AG04450 (cell line): Measurements from ENCODE around the gene ARHGEF4. TPM values are rescaled to one million over a fixed set of nuclear protein-coding genes. Genes with fewer than 3 reads are reported as not detected.
"Not testable (repeated sequence)": the region's sequence is repeated elsewhere in the genome, so short reads cannot be mapped to it uniquely, and the experiment has no call there.

Source experiments
- CTCF ChIA-PET: fragments of 300-600, 350-600 bp; formaldehyde crosslinking; extraction: SDS; loops from one replicate; lab custom pipeline; 2022; ENCODE audit warnings: antibody characterized with exemption, inconsistent platforms; lab: Charles Lee
- POLR2A ChIA-PET: fragments of 350-600 bp; formaldehyde crosslinking; extraction: SDS; loops from one replicate; lab custom pipeline; 2021; ENCODE audit warnings: antibody characterized with exemption, inconsistent platforms; lab: Yijun Ruan, JAX
- DNase-seq: peaks from one replicate; pipeline ENCODE4 v3.0.0-alpha.2; 2011; ENCODE audit warnings: low read depth, low spot score
- H3K27ac ChIP-seq: one replicate; pipeline ENCODE4 v1.5.1; 2012; ENCODE audit warnings: low read depth, low read length, control low read depth
- H3K27me3 ChIP-seq: one replicate; pipeline ENCODE4 v1.6.0; 2012; ENCODE audit warnings: low read length; ENCODE audit not compliant: control insufficient read depth, insufficient read depth
- H3K4me3 ChIP-seq: 2 replicates; pipeline ENCODE4 v1.5.1; 2011; ENCODE audit warnings: mild to moderate bottlenecking, low read depth, low read length, control low read depth
- H3K9me3 ChIP-seq: 2 replicates; pipeline ENCODE4 v1.5.1; 2012; ENCODE audit warnings: low read length; ENCODE audit not compliant: control insufficient read depth, insufficient read depth
- polyA plus RNA-seq: library from polyadenylated mRNA; depleted of rRNA; stranded (reverse); fragments of >200 nt; gene quantifications from 2 replicates; pipeline ENCODE4 v1.2.3, GENCODE V29; 2011
- TF ChIP-seq, protein P1 (sequence below): IDR thresholded peaks from 2 replicates; pipeline ENCODE4 v1.5.1; 2011; ENCODE audit warnings: low read depth, low read length, control low read depth, inconsistent platforms

Gene ARHGEF4
- polyA plus RNA-seq, 1 experiment: 0.95 TPM

DNA sequence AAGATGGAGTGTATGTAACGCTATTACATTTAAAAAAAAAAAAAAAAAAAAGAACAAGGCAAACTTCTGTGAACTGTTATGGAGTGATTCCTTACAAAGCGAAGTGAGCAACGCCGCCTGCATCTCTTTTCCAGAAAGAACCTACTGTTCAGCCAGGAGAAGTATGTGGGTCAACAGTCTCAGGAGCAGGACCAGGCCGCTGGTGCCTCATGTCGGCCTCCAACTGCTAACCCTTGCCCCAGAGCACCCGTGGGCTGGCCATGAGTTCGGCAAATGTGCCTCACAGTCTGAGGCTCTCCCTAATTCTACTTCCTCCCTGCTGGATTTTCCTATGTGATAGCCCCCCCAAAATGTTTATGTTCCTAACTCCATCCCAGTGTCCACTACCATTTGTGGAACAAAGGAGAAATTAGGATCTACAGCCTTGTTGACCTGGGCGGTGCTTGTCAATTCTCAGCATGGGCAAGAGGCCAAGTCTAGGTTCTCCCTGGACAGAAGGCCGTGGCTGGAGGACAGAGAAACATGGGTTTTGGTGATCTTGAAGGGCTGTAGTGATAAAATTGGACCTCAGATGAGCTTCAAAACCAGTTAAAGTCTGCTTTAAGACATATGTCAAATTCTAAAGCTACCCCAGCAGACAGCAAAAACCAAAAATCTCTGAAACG is 240.6 kb downstream of the ARHGEF4 start:
- ChIA-PET POLR2A (no interaction called here), CTCF (no interaction called here)
- TF ChIP-seq, protein P1, sequence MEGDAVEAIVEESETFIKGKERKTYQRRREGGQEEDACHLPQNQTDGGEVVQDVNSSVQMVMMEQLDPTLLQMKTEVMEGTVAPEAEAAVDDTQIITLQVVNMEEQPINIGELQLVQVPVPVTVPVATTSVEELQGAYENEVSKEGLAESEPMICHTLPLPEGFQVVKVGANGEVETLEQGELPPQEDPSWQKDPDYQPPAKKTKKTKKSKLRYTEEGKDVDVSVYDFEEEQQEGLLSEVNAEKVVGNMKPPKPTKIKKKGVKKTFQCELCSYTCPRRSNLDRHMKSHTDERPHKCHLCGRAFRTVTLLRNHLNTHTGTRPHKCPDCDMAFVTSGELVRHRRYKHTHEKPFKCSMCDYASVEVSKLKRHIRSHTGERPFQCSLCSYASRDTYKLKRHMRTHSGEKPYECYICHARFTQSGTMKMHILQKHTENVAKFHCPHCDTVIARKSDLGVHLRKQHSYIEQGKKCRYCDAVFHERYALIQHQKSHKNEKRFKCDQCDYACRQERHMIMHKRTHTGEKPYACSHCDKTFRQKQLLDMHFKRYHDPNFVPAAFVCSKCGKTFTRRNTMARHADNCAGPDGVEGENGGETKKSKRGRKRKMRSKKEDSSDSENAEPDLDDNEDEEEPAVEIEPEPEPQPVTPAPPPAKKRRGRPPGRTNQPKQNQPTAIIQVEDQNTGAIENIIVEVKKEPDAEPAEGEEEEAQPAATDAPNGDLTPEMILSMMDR: no peak
- H3K4me3 ChIP-seq: no peak overlapping the region
- no peaks in the 10 kb centered on the region for H3K9me3 ChIP-seq
- no peaks in the 10 kb centered on the region for H3K27me3 ChIP-seq
- DNase-seq: no peak
- no peak overlapping the region for H3K27ac ChIP-seq

DNA sequence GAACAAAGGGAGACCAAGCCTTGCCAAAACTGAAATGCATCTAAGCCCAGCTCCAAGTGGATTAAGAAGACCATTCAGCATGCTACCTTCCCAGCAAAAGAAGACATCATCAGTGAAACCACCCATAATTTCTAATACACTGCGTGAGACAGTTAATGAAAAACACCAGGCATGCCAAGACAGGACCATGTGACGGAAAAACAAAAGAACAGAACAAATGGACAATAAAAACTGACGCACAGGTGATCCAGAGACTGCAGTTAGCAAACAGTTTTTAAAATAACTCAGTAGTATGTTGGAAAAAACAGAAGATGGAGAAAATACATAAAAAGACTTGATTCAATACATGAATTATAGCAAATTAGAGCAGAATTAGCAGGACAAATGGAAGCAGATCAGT is 241.3 kb downstream of the ARHGEF4 start:
- CTCF ChIA-PET: no interaction called here
- POLR2A ChIA-PET: no interaction called here
- H3K27ac ChIP-seq: no peak overlapping the region

DNA sequence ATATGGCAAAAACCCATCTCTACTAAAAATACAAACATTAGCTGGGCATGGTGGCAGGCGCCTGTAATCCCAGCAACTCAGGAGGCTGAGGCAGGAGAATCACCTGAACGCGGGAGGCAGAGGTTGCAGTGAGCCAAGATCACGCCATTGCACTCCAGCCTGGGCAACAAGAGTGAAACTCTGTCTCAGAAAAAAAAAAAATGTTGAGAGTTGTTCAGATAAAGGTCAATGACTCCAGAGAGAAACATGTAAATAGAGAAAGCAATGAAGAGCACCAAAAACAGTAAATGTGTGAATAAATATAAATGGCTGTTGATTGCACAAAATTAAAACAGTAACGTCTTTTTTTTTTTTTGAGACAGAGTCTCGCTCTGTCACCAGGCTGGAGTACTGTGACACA is 243.2 kb downstream of the ARHGEF4 start:
- CTCF ChIA-PET, DNase-seq, H3K27me3 ChIP-seq, H3K9me3 ChIP-seq, POLR2A ChIA-PET, H3K27ac ChIP-seq, H3K4me3 ChIP-seq: not testable (repeated sequence)

More for the DNA sequence above, 241.3 kb downstream of the ARHGEF4 start:
- DNase-seq: no peak
- TF ChIP-seq, protein P1: no peak
- H3K4me3 ChIP-seq: no peak overlapping the region
- no peaks in the 10 kb centered on the region for H3K9me3 ChIP-seq
- no peaks in the 10 kb centered on the region for H3K27me3 ChIP-seq

DNA sequence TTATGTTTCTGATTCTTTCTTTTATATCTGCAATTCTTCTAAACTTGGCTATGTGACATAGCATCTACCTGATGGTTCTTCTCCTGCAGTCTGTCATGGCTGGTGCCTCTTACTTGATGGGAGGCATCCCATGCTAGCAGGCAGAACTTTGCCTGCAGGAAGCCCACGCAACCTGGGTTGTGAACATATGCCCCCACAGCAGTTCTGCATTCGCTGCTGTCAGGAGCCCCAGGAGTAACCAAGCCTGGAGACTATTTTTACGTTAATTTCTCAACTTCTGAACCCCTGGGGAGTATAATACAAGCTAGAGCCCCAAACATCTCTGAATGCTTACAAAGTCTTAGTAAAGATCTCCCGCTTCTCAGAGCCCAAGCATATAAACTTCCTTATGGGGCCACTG is 244.5 kb downstream of the ARHGEF4 start:
- Histone ChIP-seq H3K9me3 (no peaks in the 10 kb centered on the region), H3K27me3 (no peaks in the 10 kb centered on the region), H3K27ac (no peak overlapping the region), H3K4me3 (no peak overlapping the region)
- TF ChIP-seq, protein P1: no peak
- CTCF ChIA-PET: no interaction called here
- POLR2A ChIA-PET: no interaction called here
- DNase-seq: no peak

DNA sequence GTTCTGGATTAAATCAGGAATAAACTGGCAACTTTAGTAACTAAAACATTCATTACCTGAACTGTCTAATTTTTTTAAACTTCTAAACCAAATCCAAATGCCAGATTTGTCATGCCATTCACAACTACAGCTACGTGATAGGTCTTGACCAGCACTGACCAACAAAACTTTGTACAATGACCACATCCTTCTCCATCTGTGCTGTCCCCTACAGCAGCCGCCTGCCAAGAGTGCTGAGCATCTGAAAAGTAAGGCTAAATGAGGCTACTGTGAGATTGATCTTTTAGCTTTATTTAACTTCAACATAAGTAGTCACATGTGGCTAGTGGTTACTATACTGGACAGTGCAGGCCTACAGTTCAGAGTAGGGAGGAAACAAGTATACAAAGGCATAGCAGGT is 248.9 kb downstream of the ARHGEF4 start:
- CTCF ChIA-PET: no interaction called here
- Histone ChIP-seq H3K4me3 (no peak overlapping the region), H3K27ac (no peak overlapping the region), H3K27me3 (no peaks in the 10 kb centered on the region), H3K9me3 (no peaks in the 10 kb centered on the region)
- TF ChIP-seq, protein P1: no peak
- DNase-seq: no peak
- POLR2A ChIA-PET: no interaction called here
